ENCODE data around the gene PMPCB.

PMPCB gene

DNA sequence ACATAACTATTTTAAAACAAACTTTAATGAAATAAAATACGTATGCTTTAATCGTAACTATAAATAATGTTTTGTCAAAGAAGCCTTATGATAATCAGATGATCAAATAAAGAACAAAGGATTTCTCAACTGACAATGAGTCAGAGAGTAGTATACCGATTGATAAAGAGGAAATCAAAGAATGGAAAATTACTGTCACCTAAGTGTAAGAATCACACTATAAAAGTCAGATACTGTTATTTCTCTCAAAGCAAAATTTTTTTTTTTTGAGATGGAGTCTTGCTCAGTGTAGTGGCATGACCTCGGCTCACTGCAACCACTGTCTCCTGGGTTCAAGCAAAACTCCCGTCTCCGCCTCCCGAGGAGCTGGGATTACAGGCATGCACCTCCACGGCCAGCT lies 28.5 kb downstream of the PMPCB start:
- no peak for DNase-seq (ENCODE audit: low spot score)

DNA sequence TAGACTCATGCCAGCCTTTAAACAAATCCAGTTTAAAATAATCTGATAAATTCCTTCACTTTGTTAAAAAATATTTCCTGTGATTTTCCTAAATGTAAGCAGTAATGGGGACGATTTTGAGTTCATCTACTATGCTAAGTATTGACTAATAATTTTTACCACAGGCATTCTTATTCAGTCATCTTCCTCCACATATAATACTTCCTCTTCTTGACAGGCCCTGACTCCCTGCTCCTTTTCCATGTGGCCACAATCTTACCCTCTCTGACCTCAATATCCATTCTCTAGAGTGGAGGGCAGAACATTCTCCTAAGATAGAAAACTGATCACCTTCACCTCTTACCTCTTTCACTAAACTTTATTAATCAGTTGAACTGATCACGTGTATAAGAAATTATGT lies 39.5 kb downstream of the PMPCB start:
- no peak for DNase-seq (ENCODE audit: low spot score)

DNA sequence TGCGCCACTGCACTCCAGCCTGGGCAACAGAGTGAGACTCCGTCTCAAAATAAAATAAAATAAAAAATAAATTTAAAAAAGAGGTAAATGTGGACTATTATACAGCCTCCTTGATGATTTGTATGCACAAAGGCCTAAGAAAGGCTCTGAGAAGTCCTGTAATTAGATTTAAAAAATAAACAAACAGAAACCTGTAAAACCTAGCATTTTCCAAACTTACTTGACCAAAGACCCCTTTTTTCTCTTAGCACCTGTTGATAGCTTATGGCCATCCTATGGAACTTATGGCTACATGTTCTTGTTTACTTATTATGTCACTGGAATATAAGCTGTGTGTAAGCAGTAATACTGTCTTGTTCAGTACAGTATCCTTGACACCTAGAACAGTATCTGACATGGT lies 41.6 kb downstream of the PMPCB start:
- DNase-seq (ENCODE audit: low spot score): no peak

DNA sequence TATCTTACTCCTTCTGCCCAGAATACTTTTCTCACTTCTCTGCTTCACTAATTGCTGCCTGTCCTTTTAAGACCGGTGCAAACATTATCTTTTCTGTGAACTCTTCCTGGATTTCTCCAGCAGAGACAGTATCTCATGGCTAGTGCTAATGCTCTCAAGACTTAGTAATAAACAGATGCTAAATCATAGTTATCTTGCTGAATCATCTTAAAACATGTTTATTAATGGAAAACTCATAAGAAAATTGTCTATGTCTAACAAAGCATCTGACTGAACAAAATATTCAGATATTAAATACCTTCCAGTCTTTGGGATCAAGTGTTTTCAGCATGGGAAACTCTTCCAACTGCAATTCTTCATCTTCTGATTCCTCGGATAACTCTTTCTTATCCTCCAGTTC lies 44.2 kb downstream of the PMPCB start:
- no peak for DNase-seq (ENCODE audit: low spot score)

DNA sequence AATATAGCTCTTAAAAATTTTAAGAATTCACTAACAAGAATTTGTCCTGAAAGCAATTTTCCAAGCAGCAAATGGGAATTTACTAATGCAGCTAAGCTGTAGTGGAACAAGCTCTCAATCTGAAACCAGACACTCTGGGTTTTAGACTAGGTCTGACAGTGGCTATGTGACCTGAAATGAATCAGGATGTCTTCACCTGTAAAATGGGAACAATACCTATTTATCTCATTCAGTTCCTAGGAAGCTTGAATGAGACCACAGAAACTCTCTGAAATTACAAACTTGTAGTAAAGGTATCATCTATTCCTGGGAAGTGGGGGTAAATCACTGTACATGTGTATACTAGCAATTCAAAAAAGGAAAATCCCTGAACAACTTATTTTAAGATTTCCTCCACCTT lies 46.1 kb downstream of the PMPCB start:
- DNase-seq (ENCODE audit: low spot score): no peak

DNA sequence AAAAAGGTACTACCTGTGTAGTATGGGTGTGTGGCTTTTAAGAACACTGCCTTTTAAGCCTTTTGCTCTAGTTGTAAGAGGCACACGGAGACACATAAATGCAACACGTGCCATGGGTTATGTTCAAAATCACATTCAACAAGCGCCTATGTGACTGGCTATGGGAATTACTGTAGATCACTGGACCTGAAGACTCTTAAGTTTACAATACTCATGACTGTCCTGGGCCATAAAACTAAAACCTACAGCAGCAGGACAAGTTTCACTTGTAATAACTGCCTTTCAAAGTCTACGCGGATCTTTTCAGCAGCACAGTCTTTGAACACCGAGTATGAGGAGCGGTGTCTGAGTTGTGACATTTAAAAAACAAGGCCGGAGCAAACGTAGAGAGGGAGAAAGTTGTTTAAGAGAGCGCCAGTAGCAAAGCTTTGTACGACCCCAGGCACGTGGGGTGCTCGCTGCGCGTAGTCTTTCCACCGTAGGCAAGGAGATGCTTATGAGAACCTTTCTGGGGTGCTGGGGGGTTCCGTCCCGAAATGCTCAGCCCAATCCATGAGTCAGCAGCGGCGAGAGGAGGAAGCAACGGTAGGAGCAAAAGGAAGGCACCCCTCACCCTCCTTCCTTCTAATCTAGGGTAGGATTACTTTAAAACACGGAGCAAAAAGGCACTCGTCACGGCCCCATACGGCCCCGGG lies 46.7 kb downstream of the PMPCB start:
- no peak for DNase-seq (ENCODE audit: low spot score)

DNA sequence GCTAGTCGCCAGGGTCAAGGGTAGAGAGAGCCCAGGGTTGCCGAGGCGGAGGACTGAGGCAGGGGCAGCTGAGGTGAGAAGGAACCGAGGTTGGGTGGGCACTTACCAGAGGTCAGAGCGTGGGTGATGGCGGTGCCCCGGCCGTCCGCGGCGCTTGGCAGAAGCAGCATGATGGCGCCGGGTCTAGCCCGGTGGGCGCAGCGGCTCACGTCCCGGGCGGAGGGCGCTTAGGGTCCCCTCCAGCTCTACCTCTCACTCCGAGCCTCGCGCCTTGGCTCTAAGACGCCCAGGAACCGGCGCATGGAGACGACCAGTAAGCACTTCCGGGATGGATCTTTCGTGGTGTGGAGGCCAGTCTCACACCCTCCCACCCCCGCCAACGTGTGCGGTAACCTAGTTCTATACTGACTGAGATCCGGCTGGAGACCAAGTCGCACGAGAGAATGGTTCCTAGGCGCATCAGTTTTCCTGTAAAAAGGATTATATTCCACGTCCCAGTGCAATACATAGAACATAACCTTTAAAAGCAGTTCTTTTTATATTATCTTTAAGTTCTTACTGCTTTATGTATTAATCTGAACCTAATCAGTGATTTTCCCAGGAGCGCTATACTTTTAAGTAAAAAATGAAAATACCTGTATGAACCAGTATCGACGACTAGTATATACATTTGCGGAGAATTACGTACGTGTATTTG lies 47.4 kb downstream of the PMPCB start, which contains the start of gene DNAJC2:
DNAJC2 (minus strand) TSS at position 315 of the 697 bp plus-strand sequence; CDS start at position 170, 145 bp downstream.
- peak; percentile 93 for DNase-seq (ENCODE audit: low spot score)

DNA sequence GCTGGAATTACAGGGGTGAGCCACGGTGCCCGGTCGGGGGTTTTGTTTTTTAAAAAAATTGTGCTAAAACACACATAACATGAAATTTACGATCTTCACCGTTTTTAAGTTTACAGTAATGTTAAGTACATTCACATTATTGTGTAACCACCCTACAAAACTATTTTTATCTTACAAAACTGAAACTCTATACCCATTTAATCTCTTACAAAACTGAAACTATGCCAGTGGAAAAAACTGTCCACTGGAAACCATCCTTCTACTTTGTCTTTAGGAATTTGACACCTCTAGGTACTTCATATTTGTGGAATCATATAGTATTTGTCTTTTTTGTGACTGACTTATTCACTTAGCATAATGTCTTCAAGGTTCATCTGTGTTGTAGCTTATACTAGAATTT lies 49.2 kb downstream of the PMPCB start:
- DNase-seq (ENCODE audit: low spot score): no peak

DNA sequence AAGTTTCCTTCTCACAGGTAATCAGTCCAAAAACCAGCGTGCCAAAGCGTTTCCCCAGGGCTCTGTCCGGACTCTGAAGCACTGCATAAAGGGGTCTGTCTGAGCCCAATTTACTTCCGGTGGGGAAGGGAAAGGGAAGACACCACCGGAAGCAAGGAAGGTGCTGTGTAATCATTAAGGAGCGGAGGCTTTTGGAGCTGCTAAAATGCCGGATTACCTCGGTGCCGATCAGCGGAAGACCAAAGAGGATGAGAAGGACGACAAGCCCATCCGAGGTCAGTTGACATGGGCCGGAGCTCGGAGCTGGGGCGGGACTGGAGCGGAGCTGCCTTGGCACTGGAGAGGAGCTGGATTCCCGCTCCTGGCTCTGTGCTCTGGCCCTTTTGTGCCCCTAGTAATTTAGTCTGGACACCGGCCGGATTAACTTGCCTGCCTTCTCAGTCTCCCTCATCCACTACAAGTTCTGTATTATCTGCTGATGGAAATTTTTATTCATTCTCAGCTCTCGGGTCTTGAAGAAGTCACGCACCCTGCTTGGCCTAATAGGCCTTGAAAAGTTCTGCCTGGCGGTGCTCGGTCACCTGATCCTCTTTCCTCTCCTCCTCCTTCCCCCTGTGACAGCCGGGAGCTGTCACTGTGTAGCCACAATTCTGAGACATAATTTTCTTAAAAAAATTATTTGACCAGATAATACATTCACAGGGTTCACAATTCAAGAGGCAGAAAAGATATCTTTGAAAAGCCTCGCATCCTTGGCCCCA lies 50.5 kb downstream of the PMPCB start, which contains the start of gene PSMC2:
PSMC2 (plus strand) TSS at position 137 of the 761 bp plus-strand sequence; CDS start at position 206, 69 bp downstream.
- DNase-seq (ENCODE audit: low spot score): peak; percentile 72

DNA sequence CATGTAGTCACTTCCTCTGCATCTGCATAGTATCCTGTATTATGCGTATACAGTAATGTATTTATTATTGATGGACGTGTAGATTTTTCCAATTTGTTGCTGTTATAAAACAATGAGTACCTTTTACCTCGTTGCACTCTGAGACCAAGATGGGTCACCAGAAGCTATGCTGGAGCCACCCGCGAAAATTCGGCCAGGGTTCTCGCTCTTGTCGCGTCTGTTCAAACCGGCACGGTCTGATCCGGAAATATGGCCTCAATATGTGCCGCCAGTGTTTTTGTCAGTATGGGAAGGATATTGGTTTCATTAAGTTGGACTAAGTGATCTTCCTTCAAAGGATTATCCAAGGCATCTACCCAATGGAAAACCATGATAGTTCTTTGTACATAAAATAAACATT lies 51.2 kb downstream of the PMPCB start:
- DNase-seq (ENCODE audit: low spot score): no peak

DNA sequence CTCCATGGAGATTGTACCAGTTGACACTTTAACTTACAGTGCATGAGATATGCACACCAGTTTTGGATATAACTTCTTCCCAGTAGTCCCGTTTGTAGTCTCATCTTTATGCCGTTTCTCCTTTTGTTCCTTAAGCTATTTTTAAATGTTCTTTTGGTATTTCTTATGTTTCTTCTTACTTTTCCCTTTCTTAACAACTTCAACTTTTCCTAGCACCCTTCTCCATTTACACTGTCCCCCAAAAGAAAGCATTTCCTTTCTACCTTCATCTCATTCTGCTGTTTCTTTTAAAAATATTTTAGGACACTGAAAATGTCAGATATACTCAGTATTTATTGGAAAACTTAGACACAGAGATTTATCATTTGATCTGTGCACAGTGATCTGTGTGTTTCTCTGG lies 51.7 kb downstream of the PMPCB start:
- DNase-seq (ENCODE audit: low spot score): no peak

DNA sequence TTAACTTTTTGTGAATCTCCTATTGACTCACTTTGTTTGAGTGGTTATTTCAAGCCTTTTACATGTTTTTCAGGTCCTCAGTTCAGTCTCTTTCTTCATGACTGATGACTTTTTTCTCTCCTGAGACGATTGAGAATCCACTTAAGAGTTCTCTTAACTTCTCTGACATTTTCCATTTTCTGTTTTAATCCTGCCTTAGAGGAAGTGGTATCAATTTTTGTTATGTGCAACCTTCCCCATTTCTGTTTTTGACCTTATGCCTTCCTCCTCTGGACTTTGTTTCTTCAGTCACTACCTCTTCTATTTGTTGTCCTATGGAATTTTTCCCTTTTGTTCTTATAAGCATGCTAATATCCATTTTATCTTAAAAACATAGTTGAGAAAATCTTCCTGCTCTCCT lies 52.6 kb downstream of the PMPCB start:
- no peak for DNase-seq (ENCODE audit: low spot score)

All from HuH-7 (cell line).